Measurements from ENCODE around the gene BIRC3. TPM values are rescaled to one million over a fixed set of nuclear protein-coding genes. Genes with fewer than 3 reads are reported as not detected.

The BIRC3 gene
- total RNA-seq, 2 donors from 2014 or later, result 4.9 to 15.3 TPM

DNA sequence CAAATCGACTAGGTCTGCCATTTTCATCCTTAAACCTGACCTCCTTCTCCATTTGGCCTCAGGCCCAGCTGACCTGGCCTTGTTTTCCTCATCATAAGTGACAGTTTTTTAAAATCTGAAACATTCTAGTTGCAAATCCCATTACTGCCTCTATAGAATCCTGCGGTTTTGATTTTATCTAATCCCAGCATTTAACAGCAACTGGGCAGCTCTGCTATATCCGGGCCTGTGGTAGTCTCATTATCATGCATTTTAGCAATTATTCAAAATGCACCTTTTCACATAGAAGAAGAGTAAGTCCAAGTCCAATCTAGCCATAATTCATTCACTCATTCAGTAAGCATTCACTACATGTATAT, 28.6 kb upstream of the BIRC3 start:
- Histone ChIP-seq H3K4me1 (ENCODE audit: control insufficient read depth in 1 of 2, low read depth in 2 of 2) (peaks cover 7 to 30% of the 10 kb centered on the region in 2 donors), H3K9me3 (no peaks in the 10 kb centered on the region), H3K27ac (no peak overlapping the region), H3K4me3 (no peak overlapping the region), H3K36me3 (no peaks in the 10 kb centered on the region), H3K27me3 (replicated peaks; ENCODE audit: insufficient read depth) (no peaks in the 10 kb centered on the region)
- ATAC-seq (ENCODE audit: insufficient number of reproducible peaks, low FRiP score, low read depth), result no peak
- DNase-seq (ENCODE audit: low spot score), result no peak
- TF ChIP-seq, protein P1, sequence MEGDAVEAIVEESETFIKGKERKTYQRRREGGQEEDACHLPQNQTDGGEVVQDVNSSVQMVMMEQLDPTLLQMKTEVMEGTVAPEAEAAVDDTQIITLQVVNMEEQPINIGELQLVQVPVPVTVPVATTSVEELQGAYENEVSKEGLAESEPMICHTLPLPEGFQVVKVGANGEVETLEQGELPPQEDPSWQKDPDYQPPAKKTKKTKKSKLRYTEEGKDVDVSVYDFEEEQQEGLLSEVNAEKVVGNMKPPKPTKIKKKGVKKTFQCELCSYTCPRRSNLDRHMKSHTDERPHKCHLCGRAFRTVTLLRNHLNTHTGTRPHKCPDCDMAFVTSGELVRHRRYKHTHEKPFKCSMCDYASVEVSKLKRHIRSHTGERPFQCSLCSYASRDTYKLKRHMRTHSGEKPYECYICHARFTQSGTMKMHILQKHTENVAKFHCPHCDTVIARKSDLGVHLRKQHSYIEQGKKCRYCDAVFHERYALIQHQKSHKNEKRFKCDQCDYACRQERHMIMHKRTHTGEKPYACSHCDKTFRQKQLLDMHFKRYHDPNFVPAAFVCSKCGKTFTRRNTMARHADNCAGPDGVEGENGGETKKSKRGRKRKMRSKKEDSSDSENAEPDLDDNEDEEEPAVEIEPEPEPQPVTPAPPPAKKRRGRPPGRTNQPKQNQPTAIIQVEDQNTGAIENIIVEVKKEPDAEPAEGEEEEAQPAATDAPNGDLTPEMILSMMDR (IDR thresholded peaks at IDR 0.05), result no peak

DNA sequence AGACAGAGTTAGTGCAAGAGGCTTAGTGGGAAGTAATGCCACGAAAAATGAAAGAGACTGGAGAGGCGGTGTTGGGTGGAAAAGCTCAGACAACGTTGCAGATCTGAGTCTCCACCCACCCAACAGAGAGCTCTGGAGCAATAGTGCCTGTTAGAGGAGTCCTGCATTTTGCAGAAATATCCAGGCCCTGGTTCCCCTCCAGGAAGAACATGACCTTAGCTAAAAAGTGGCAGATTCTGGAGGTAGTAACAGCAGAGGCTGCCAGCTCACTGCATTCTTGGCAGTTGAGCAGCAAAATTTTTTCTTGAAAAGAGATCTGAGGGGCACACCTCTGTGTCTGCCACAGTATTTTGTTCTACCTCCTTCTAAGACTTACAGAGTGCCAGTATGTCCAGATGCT, 27.7 kb upstream of the BIRC3 start:
- Histone ChIP-seq H3K4me1 (ENCODE audit: control insufficient read depth in 1 of 2, low read depth in 2 of 2) (peaks cover 7 to 30% of the 10 kb centered on the region in 2 donors), H3K27me3 (replicated peaks; ENCODE audit: insufficient read depth) (no peaks in the 10 kb centered on the region), H3K9me3 (no peaks in the 10 kb centered on the region), H3K36me3 (no peaks in the 10 kb centered on the region), H3K27ac (peak overlapping the region; percentile 33 to 52), H3K4me3 (no peak overlapping the region)
- DNase-seq (ENCODE audit: low spot score) (no peak), ATAC-seq (ENCODE audit: insufficient number of reproducible peaks, low FRiP score, low read depth) (no peak)
- TF ChIP-seq, protein P1 (IDR thresholded peaks at IDR 0.05), result no peak

DNA sequence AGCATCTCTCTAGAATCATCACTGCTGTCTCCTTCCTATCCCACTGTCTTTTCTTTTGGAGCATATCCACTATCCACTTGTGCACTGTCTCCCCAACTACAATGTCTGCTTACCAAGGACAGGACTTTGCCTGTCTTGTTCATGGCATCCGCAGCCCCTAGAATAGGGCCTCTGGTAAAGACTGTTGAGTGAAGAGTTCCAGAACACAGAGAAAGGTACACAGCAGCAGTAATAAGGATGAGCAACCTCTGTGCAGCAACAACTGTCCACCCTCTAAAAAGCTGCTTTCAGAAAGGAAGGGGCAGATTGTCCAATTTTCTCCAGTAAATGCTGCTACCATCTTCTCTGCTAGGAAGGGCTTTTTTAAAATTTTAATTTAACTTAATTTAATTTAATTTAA, 25.5 kb upstream of the BIRC3 start:
- H3K36me3 ChIP-seq, result no peaks in the 10 kb centered on the region
- DNase-seq (ENCODE audit: low spot score) (no peak), ATAC-seq (ENCODE audit: insufficient number of reproducible peaks, low FRiP score, low read depth) (no peak)
- H3K4me1 ChIP-seq (ENCODE audit: control insufficient read depth in 1 of 2, low read depth in 2 of 2), result peaks cover 7 to 30% of the 10 kb centered on the region in 2 donors
- TF ChIP-seq, protein P1 (IDR thresholded peaks at IDR 0.05), result no peak
- H3K9me3 ChIP-seq, result no peaks in the 10 kb centered on the region
- no peak overlapping the region for H3K27ac ChIP-seq
- H3K27me3 ChIP-seq (replicated peaks; ENCODE audit: insufficient read depth), result no peaks in the 10 kb centered on the region
- no peak overlapping the region for H3K4me3 ChIP-seq

DNA sequence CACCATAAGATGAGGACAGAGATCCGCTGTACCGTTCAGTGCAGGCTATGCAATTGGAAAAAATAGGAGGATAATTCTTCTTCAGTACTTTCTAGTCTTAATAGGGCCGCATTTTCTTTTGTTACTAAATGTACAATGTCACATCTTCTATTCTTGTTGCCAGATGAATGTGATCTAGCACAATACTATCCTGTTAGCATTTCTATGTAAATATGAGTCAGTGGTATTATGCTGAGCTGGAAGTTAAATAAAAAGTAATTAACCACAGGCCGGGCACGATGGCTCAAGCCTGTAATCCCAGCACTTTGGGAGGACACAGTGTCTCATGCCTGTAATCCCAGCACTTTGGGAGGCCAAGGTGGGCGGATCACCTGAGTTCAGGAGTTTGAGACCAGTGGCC, 24.4 kb upstream of the BIRC3 start:
- Histone ChIP-seq H3K4me1 (ENCODE audit: control insufficient read depth in 1 of 2, low read depth in 2 of 2) (peaks cover 7 to 27% of the 10 kb centered on the region in 2 donors), H3K27me3 (replicated peaks; ENCODE audit: insufficient read depth) (no peaks in the 10 kb centered on the region), H3K4me3 (no peak overlapping the region), H3K9me3 (no peaks in the 10 kb centered on the region), H3K27ac (no peak overlapping the region), H3K36me3 (no peaks in the 10 kb centered on the region)
- TF ChIP-seq, protein P1 (IDR thresholded peaks at IDR 0.05), result no peak
- ATAC-seq (ENCODE audit: insufficient number of reproducible peaks, low FRiP score, low read depth), result no peak
- DNase-seq (ENCODE audit: low spot score), result no peak

DNA sequence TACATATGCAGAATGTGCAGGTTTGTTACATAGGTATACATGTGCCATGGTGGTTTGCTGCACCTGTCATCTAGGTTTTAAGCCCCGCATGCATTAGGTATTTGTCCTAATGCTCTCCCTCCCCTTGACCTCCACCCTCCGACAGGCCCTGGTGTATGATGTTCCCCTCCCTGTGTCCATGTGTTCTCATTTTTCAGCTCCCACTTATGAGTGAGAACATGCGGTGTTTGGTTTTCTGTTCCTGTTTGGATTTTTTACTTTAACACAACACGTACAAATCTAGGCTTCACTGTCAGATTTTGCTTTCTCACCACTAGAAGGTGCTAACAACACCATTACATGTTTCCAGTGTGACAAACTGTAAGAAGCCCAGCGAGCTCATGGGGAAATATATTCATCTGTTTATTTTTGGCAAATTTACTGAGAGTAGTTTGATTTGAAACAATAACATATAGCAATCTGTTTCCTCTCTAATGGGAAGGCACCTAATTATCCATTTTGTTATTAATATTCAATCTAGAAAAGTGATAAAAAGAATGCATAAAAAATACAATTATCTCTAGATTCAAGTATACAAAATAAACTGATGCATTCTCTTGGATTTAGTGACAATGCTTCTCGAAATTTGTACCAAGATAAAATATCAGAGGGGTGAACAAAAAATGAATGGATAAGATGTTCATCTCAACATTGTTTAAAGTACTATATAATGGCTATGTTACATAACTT, 23.2 kb upstream of the BIRC3 start:
- Histone ChIP-seq H3K4me3 (peak overlapping the region; percentile 28), H3K27ac (no peak overlapping the region), H3K27me3 (replicated peaks; ENCODE audit: insufficient read depth) (no peaks in the 10 kb centered on the region), H3K4me1 (ENCODE audit: control insufficient read depth in 1 of 2, low read depth in 2 of 2) (peaks cover 4 to 16% of the 10 kb centered on the region in 2 donors), H3K36me3 (no peaks in the 10 kb centered on the region), H3K9me3 (no peaks in the 10 kb centered on the region)
- ATAC-seq (ENCODE audit: insufficient number of reproducible peaks, low FRiP score, low read depth) (no peak), DNase-seq (ENCODE audit: low spot score) (no peak)
- TF ChIP-seq, protein P1 (IDR thresholded peaks at IDR 0.05), result peak; percentile 62
